ENCODE results near the gene MPZ. TPM values are rescaled to one million over a fixed set of nuclear protein-coding genes. Genes with fewer than 3 reads are reported as not detected.

Gene MPZ
- total and polyA plus RNA-seq, 10 of the 15 experiments (the other 5 are each of a cell fraction or from before 2014, with no cell fraction given), result 0.09 to 6.9 (median 4.7) TPM

DNA sequence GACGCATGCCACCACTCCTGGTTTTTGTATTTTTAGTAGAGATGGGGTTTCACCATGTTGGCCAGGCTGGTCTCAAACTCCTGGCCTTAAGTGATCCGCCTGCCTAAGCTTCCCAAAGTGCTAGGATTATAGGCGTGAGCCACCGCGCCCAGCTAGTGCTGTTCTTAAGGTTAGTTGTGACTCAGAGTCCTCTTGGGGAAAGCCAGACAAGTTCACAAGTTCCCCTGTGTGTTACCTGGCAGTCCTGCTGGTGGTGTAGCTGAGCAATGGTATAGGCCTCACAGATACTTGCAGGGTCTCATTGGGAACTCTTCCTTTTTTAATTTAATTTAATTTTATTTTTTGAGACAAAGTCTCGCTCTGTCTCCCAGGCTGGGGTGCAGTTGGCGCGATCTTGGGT is 47.3 kb upstream of the MPZ start (continued):
- TF ChIP-seq SMARCA5 (IDR thresholded peaks at IDR 0.05), result no peak

GRCh38 chr1:161351482-161351881 is 41.7 kb upstream of the MPZ start:
- H4K20me1 ChIP-seq (ENCODE audit: control insufficient read depth, insufficient read depth), result no peaks in the 10 kb centered on the region
- H3K36me3 ChIP-seq (ENCODE audit: control insufficient read depth in 2 of 2, insufficient read depth in 2 of 2, low read length in 1 of 2), result no peaks in the 10 kb centered on the region; a peak in 1 of 4 replicates
- no peak overlapping the region for H2AFZ ChIP-seq (ENCODE audit: control insufficient read depth, low read depth, low read length)
- H3K4me3 ChIP-seq, result no peak overlapping the region
- no peak for TF ChIP-seq CBFB (IDR thresholded peaks at IDR 0.05; ENCODE audit: low read depth)
- TF ChIP-seq KAT2A (conservative IDR thresholded peaks at IDR 0.05; ENCODE audit: control insufficient read depth, low read depth, low read length), result no peak
- SMC1A ChIA-PET (ENCODE audit: uncharacterized antibody, unreplicated experiment), result interaction anchor here (1.1 kb wide), 2 partner anchors 11 to 31 kb away, joined by 3 to 5 read pairs; no protein-coding TSS in a partner anchor
- H3K27ac ChIP-seq (ENCODE audit: control insufficient read depth, insufficient read depth), result no peak overlapping the region
- intact Hi-C loops (cut with micrococcal nuclease; ENCODE audit: unreplicated experiment) (no loop called here), in situ Hi-C loops (cut with MboI) (no loop called here)
- no peaks in the 10 kb centered on the region for H3K27me3 ChIP-seq (replicated peaks in 1 of 2; ENCODE audit: control insufficient read depth in 2 of 2, insufficient read depth in 2 of 2, low read length in 1 of 2)
- H3K9ac ChIP-seq (ENCODE audit: control insufficient read depth, insufficient read depth, low read length), result no peak overlapping the region
- BruUV-seq (replicated peaks), result no TSS peak
- no peak for ATAC-seq
- POLR2A ChIA-PET, result interaction anchor here (0.6 kb wide), 1 partner anchor 40 kb away, joined by 3 read pairs; no protein-coding TSS in a partner anchor
- H3K4me1 ChIP-seq (ENCODE audit: control insufficient read depth, insufficient read depth, low read length), result no peaks in the 10 kb centered on the region
- no peak for DNase-seq (ENCODE audit: low read depth, low spot score)
- CTCF ChIA-PET, result interaction anchor here (1.0 to 1.3 kb wide), 3 partner anchors 18 to 126 kb away, joined by 3 read pairs; partner anchors contain the start of gene TOMM40L
- RAD21 ChIA-PET (ENCODE audit: unreplicated experiment), result interaction anchor here (0.6 to 1.0 kb wide), 2 partner anchors 23 to 45 kb away, joined by 3 to 4 read pairs; no protein-coding TSS in a partner anchor
- no peaks in the 10 kb centered on the region for H3K9me3 ChIP-seq (replicated peaks; ENCODE audit: control insufficient read depth, insufficient read depth, low read length)
- no peak for FAIRE-seq
- WGBS (ENCODE audit: insufficient coverage, insufficient replicate concordance, low lambda C conversion rate, missing lambda C conversion rate), result 52% methylated on average over 1 of the region's 1 CpG
- no peak overlapping the region for H3K4me2 ChIP-seq (ENCODE audit: control insufficient read depth, insufficient read depth)
- no peaks in the 10 kb centered on the region for H3K79me2 ChIP-seq (ENCODE audit: control insufficient read depth, insufficient read depth, low read length)

GRCh38 chr1:161350671-161351070 is 40.9 kb upstream of the MPZ start:
- no peak for DNase-seq (ENCODE audit: low read depth, low spot score)
- intact Hi-C loops (cut with micrococcal nuclease; ENCODE audit: unreplicated experiment), result no loop called here
- H3K36me3 ChIP-seq (ENCODE audit: control insufficient read depth in 2 of 2, insufficient read depth in 2 of 2, low read length in 1 of 2), result no peaks in the 10 kb centered on the region; a peak in 1 of 4 replicates
- no peaks in the 10 kb centered on the region for H4K20me1 ChIP-seq (ENCODE audit: control insufficient read depth, insufficient read depth)
- POLR2A ChIA-PET, result no interaction called here
- H3K9ac ChIP-seq (ENCODE audit: control insufficient read depth, insufficient read depth, low read length), result no peak overlapping the region
- no peaks in the 10 kb centered on the region for H3K79me2 ChIP-seq (ENCODE audit: control insufficient read depth, insufficient read depth, low read length)
- 48% methylated on average over 1 of the region's 1 CpG for WGBS (ENCODE audit: insufficient coverage, insufficient replicate concordance, low lambda C conversion rate, missing lambda C conversion rate)
- H3K4me2 ChIP-seq (ENCODE audit: control insufficient read depth, insufficient read depth), result no peak overlapping the region
- no peak for FAIRE-seq
- CTCF ChIA-PET, result no interaction called here
- no TSS peak for BruUV-seq (replicated peaks)
- RAD21 ChIA-PET (ENCODE audit: unreplicated experiment), result no interaction called here
- in situ Hi-C loops (cut with MboI), result no loop called here
- SMC1A ChIA-PET (ENCODE audit: uncharacterized antibody, unreplicated experiment), result no interaction called here
- no peaks in the 10 kb centered on the region for H3K9me3 ChIP-seq (replicated peaks; ENCODE audit: control insufficient read depth, insufficient read depth, low read length)
- no peaks in the 10 kb centered on the region for H3K27me3 ChIP-seq (replicated peaks in 1 of 2; ENCODE audit: control insufficient read depth in 2 of 2, insufficient read depth in 2 of 2, low read length in 1 of 2)
- ATAC-seq, result no peak
- no peaks in the 10 kb centered on the region for H3K4me1 ChIP-seq (ENCODE audit: control insufficient read depth, insufficient read depth, low read length)
- no peak overlapping the region for H2AFZ ChIP-seq (ENCODE audit: control insufficient read depth, low read depth, low read length)
- no peak overlapping the region for H3K27ac ChIP-seq (ENCODE audit: control insufficient read depth, insufficient read depth)
- H3K4me3 ChIP-seq, result no peak overlapping the region
- TF ChIP-seq KDM1A (IDR thresholded peaks at IDR 0.05; ENCODE audit: borderline replicate concordance) (no peak), MYC (IDR thresholded peaks at IDR 0.05; ENCODE audit: insufficient read depth, insufficient read length, insufficient replicate concordance, low read length, severe bottlenecking) (no peak), SMAD1 (IDR thresholded peaks at IDR 0.05; ENCODE audit: low read depth, partially characterized antibody) (no peak), GABPA (IDR thresholded peaks at IDR 0.05; ENCODE audit: low read depth) (no peak), HCFC1 (IDR thresholded peaks at IDR 0.05; ENCODE audit: low read length) (no peak), CHD1 (IDR thresholded peaks at IDR 0.05; ENCODE audit: low read depth, low read length) (no peak), NRF1 (conservative IDR thresholded peaks at IDR 0.05; ENCODE audit: low read depth, low read length) (no peak), SMARCA5 (IDR thresholded peaks at IDR 0.05) (no peak), BCL3 (IDR thresholded peaks at IDR 0.05; ENCODE audit: borderline replicate concordance, insufficient read depth, low read depth, low read length, poor library complexity, severe bottlenecking) (no peak)
- TF ChIP-seq, protein P1, sequence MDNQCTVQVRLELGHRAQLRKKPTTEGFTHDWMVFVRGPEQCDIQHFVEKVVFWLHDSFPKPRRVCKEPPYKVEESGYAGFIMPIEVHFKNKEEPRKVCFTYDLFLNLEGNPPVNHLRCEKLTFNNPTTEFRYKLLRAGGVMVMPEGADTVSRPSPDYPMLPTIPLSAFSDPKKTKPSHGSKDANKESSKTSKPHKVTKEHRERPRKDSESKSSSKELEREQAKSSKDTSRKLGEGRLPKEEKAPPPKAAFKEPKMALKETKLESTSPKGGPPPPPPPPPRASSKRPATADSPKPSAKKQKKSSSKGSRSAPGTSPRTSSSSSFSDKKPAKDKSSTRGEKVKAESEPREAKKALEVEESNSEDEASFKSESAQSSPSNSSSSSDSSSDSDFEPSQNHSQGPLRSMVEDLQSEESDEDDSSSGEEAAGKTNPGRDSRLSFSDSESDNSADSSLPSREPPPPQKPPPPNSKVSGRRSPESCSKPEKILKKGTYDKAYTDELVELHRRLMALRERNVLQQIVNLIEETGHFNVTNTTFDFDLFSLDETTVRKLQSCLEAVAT (IDR thresholded peaks at IDR 0.05), result no peak
